ENCODE measurements around the gene GPC5. TPM values are rescaled to one million over a fixed set of nuclear protein-coding genes. Genes with fewer than 3 reads are reported as not detected.

Gene GPC5
- total and polyA plus RNA-seq, 2 of the 13 experiments (the other 11 are each of a cell fraction or from before 2014, with no cell fraction given) = 0.02 to 0.07 TPM

DNA sequence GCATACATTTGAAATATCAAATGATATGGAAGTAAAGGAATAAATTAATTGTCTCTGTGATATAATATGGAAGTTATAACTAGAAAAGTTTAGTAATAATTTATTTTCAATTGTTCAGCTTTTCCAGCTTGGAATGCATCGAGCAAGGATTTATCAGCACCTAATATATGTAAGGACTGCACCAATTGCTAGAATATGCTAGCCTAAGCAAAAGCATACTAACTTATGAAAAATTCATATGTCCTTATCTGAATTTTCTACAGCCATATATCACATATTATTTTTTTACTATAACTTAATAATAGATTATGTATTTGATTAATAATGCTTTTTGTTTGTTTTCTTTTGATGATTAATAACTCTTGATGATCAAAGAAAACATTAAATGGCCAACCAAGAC is 979.0 kb downstream of the GPC5 start (continued):
- TF ChIP-seq, protein P1, sequence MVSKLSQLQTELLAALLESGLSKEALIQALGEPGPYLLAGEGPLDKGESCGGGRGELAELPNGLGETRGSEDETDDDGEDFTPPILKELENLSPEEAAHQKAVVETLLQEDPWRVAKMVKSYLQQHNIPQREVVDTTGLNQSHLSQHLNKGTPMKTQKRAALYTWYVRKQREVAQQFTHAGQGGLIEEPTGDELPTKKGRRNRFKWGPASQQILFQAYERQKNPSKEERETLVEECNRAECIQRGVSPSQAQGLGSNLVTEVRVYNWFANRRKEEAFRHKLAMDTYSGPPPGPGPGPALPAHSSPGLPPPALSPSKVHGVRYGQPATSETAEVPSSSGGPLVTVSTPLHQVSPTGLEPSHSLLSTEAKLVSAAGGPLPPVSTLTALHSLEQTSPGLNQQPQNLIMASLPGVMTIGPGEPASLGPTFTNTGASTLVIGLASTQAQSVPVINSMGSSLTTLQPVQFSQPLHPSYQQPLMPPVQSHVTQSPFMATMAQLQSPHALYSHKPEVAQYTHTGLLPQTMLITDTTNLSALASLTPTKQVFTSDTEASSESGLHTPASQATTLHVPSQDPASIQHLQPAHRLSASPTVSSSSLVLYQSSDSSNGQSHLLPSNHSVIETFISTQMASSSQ (IDR thresholded peaks at IDR 0.05; ENCODE audit: low read depth) = no peak
- TF ChIP-seq, protein P1 (CRISPR knock-in tag; IDR thresholded peaks at IDR 0.05; ENCODE audit: borderline replicate concordance) = no peak

DNA sequence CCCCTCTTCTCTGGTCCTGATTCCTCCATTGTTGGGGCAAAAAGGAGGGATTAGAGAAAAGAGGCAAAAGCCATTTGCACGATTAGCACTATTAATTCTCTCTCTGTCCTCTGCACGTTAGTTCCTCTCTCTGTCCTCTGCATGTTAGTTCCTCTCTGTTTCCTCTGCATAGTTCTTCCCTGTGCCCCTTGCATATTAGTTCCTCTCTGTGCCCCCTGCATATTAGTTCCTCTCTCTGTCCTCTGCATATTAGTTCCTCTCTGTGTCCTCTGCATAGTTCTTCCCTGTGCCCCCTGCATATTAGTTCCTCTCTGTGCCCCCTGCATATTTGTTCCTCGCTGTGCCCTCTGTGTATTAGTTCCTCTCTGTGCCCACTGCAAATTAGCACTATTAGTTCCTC is 981.0 kb downstream of the GPC5 start:
- no peak overlapping the region for H2AFZ ChIP-seq (ENCODE audit: low read length)
- no TSS peak for BruUV-seq (replicated peaks)
- H3K9me3 ChIP-seq (ENCODE audit: low read length) = no peaks in the 10 kb centered on the region
- H3K27me3 ChIP-seq (ENCODE audit: control insufficient read depth in 1 of 2, insufficient read depth in 2 of 2, low read length in 2 of 2) = no peaks in the 10 kb centered on the region; a peak in 1 of 5 replicates
- no peak for FAIRE-seq
- ChIA-PET POLR2A (no interaction called here), CTCF (ENCODE audit: low intra/inter-chr PET ratio, low total read pairs) (no interaction called here)
- intact Hi-C loops (cut with micrococcal nuclease; ENCODE audit: unreplicated experiment) (no loop called here), in situ Hi-C loops (cut with HindIII; ENCODE audit: extremely low pct_ligation_motif_present, low pct_unique_long_range_greater_than_20kb) (no loop called here)
- DNase-seq (ENCODE audit: low spot score) = no peak
- no peak overlapping the region for H3K4me2 ChIP-seq (ENCODE audit: low read depth, low read length)
- no peak overlapping the region for H3K27ac ChIP-seq (ENCODE audit: extremely low read length, insufficient read depth, low read length)
- WGBS (ENCODE audit: low lambda C conversion rate) = 8% methylated on average over 3 of the region's 3 CpGs
- TF ChIP-seq STAG1 (CRISPR knock-in tag; IDR thresholded peaks at IDR 0.05) = no peak
- ATAC-seq = no peak
- H3K9ac ChIP-seq (ENCODE audit: insufficient read depth, low read depth, low read length) = no peak overlapping the region
- H3K4me1 ChIP-seq (ENCODE audit: insufficient read depth, low read length) = no peaks in the 10 kb centered on the region
- H3K36me3 ChIP-seq (replicated peaks in 1 of 2; ENCODE audit: control insufficient read depth in 1 of 2, insufficient read depth in 2 of 2, low read length in 2 of 2) = no peaks in the 10 kb centered on the region
- no peaks in the 10 kb centered on the region for H4K20me1 ChIP-seq (ENCODE audit: insufficient read depth, low read length)
- no peaks in the 10 kb centered on the region for H3K79me2 ChIP-seq (ENCODE audit: insufficient read depth, low read length)
- H3K4me3 ChIP-seq (replicated peaks in 1 of 3; ENCODE audit: insufficient read depth in 1 of 3, low read depth in 2 of 3, low read length in 3 of 3) = no peak overlapping the region

Data from HepG2 (cell line).